ENCODE data around the gene CLMN. TPM values are rescaled to one million over a fixed set of nuclear protein-coding genes. Genes with fewer than 3 reads are reported as not detected.
A peak's percentile ranks its signal among the peaks of the same experiment; 100 is the strongest.

CLMN gene
- total and polyA plus RNA-seq, 2 of the 8 experiments (the other 6 are each of a cell fraction or from before 2014, with no cell fraction given), result 1.6 to 8.2 TPM

- H3K9me3 ChIP-seq (ENCODE audit: insufficient read depth in 2 of 2, low read depth in 1 of 2, low read length in 1 of 2), result no peaks in the 10 kb centered on the region
- H2AFZ ChIP-seq (ENCODE audit: low read length), result no peak overlapping the region
- no peak overlapping the region for H2BK5ac ChIP-seq (ENCODE audit: low read depth, low read length)
- H3K23me2 ChIP-seq (ENCODE audit: low read depth, low read length), result peaks cover 2% of the 10 kb centered on the region; the same call in 1 of the 2 replicates
- no peak overlapping the region for H2BK120ac ChIP-seq (replicated peaks; ENCODE audit: low read depth, low read length)
- ChIA-PET POLR2A (ENCODE audit: partially characterized antibody) (no interaction called here), CTCF (ENCODE audit: partially characterized antibody) (interaction anchor here (1.0 to 1.6 kb wide), 2 partner anchors 8 to 16 kb away, joined by 3 read pairs; no protein-coding TSS in a partner anchor)
- peaks cover 0 to 6% (median 0%) of the 10 kb centered on the region in 4 experiments; a peak in 4 of 7 replicates for H3K4me1 ChIP-seq (replicated peaks in 1 of 4; ENCODE audit: control insufficient read depth in 3 of 4, insufficient read depth in 4 of 4, low read length in 3 of 4)
- H4K20me1 ChIP-seq (replicated peaks in 1 of 2; ENCODE audit: control insufficient read depth in 1 of 2, insufficient read depth in 2 of 2, low read length in 2 of 2), result peaks cover 0 to 1% of the 10 kb centered on the region in 2 experiments
- H3K56ac ChIP-seq (replicated peaks; ENCODE audit: insufficient read length, low read depth, low read length), result no peak overlapping the region
- H3K14ac ChIP-seq (ENCODE audit: insufficient read length), result no peak overlapping the region
- FAIRE-seq, result no peak
- H3K23ac ChIP-seq (ENCODE audit: insufficient read length), result no peak overlapping the region
- no peak overlapping the region for H2AK5ac ChIP-seq (ENCODE audit: low read depth, low read length)
- no peak for DNase-seq (ENCODE audit: low read depth in 1 of 2, low spot score in 2 of 2)
- H3K4ac ChIP-seq (replicated peaks; ENCODE audit: insufficient read length, low read depth, low read length), result peak overlapping the region; percentile 60
- no peaks in the 10 kb centered on the region for H3K79me1 ChIP-seq (ENCODE audit: low read depth, low read length)
- no peak overlapping the region for H3K18ac ChIP-seq (ENCODE audit: extremely low read depth, low read length)
- no peak overlapping the region for H2BK12ac ChIP-seq (ENCODE audit: low read depth, low read length)
- no peaks in the 10 kb centered on the region for H3K79me2 ChIP-seq (ENCODE audit: control insufficient read depth in 1 of 2, insufficient read depth in 2 of 2, low read length in 2 of 2)
- H4K8ac ChIP-seq (ENCODE audit: extremely low read depth, insufficient read depth, low read length), result no peak overlapping the region
- 87% methylated on average over 10 of the region's 11 CpGs; no CpG with 5 or more reads in 1 of the 2 experiments for WGBS, 2 experiments (ENCODE audit: extremely low coverage in 1 of 2, insufficient coverage in 1 of 2, insufficient read length in 1 of 2, insufficient replicate concordance in 2 of 2, low coverage in 1 of 2, low lambda C conversion rate in 2 of 2, missing lambda C conversion rate in 1 of 2)
- H3K27ac ChIP-seq (ENCODE audit: low read depth, low read length), result no peak overlapping the region
- H3K9ac ChIP-seq (replicated peaks in 1 of 4; ENCODE audit: extremely low read depth in 1 of 4, low read depth in 3 of 4, low read length in 3 of 4), result no peak overlapping the region
- no peak overlapping the region for H2BK20ac ChIP-seq (ENCODE audit: low read length)
- no peak overlapping the region for H4K91ac ChIP-seq (replicated peaks; ENCODE audit: insufficient read length, low read length)
- no peaks in the 10 kb centered on the region for H3K36me3 ChIP-seq (ENCODE audit: control insufficient read depth in 2 of 4, insufficient read depth in 4 of 4, low read length in 3 of 4)
- H2BK15ac ChIP-seq (ENCODE audit: low read length), result no peak overlapping the region
- no peaks in the 10 kb centered on the region for H3K27me3 ChIP-seq (replicated peaks in 1 of 4; ENCODE audit: control insufficient read depth in 3 of 4, extremely low read depth in 1 of 4, insufficient read depth in 3 of 4, low read length in 3 of 4)
- no peak overlapping the region for H3K4me2 ChIP-seq (ENCODE audit: insufficient read depth in 1 of 2, low read depth in 2 of 2, low read length in 2 of 2)
- no peak overlapping the region for H3K4me3 ChIP-seq (ENCODE audit: extremely low read depth in 1 of 4, insufficient read depth in 2 of 4, low read depth in 3 of 4, low read length in 4 of 4)
- no peak overlapping the region for H4K5ac ChIP-seq (ENCODE audit: insufficient read length, low read depth, low read length)
- TF ChIP-seq SRF (IDR thresholded peaks at IDR 0.05; ENCODE audit: low read depth, low read length) (no peak), PHF8 (conservative IDR thresholded peaks at IDR 0.05; ENCODE audit: low read depth, low read length) (no peak), SUZ12 (IDR thresholded peaks at IDR 0.05; ENCODE audit: low read length) (no peak), KDM4A (IDR thresholded peaks at IDR 0.05; ENCODE audit: low read depth, low read length, severe bottlenecking) (no peak), SAP30 (IDR thresholded peaks at IDR 0.05; ENCODE audit: insufficient read depth, insufficient replicate concordance, low read length) (no peak), USF2 (IDR thresholded peaks at IDR 0.05; ENCODE audit: low read length) (no peak), POLR2AphosphoS5 (IDR thresholded peaks at IDR 0.05; ENCODE audit: low read depth, low read length) (no peak), CBX5 (IDR thresholded peaks at IDR 0.05; ENCODE audit: low read depth, low read length) (no peak), GABPA (IDR thresholded peaks at IDR 0.05; ENCODE audit: borderline replicate concordance, insufficient read depth, low read length) (no peak), CTCF (IDR thresholded peaks at IDR 0.05; ENCODE audit: control extremely low read depth in 1 of 3, insufficient read depth in 1 of 3, low read depth in 1 of 3, low read length in 3 of 3) (no peak)
Measured at GRCh38 chr14:95237958-95238340, 81.8 kb downstream of the CLMN start.

Measured in H1 (cell line).